T-helper 2 cell (primary cell): ENCODE data around the gene MTAP.
A peak's percentile ranks its signal among the peaks of the same experiment; 100 is the strongest.
"Not testable (repeated sequence)": the region's sequence is repeated elsewhere in the genome, so short reads cannot be mapped to it uniquely, and the experiment has no call there.

Source experiments
- DNase-seq, 5 experiments: peaks; one replicate each; pipeline versions ENCODE4 v3.0.0 to v3.0.0-alpha.2; 2012 to 2022

Gene MTAP

DNA sequence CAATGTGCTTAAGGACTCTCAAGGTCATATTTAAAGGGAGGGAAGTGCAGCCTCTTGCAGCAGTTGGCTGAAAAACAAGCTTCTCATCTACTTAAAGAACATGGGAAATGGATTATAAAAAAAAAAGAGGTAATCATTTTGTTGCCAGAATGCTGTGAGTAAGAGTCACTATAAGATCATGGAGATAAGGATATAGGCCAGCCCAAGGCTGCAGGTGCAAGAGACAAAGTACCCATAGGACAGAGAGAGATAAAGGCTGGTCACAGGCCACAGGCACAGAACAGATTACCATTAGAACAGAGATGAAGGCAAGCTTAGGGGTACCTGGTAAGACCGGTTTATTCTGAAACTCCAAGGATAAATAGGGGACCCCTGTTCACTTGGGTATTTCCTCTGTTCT is 121.3 kb downstream of the MTAP start:
- peak in 1 of 5 experiments; percentile 22 for DNase-seq

- peak in 1 of 5 experiments; percentile 66 for DNase-seq
Observed at GRCh38 chr9:21927752-21928151, 125.3 kb downstream of the MTAP start.

DNA sequence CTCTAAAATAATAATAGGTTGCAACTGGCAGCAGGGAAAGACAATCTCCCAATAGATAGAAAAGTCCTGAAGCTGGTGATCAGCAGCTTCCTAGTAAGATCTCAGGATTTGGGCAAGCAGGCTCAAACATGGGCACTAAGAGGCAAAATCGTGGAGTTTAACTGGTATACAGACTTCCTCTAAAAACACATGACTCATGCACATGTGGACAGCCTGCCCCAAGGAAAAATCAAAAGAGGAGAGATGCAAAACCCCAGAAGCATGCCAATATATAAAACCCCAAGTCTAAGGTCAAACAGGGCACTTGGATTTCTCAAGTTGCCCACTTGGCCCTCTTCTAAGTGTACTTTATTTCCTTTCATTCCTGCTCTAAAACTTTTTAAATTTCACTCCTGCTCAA is 129.0 kb downstream of the MTAP start:
- no peak for DNase-seq

DNA sequence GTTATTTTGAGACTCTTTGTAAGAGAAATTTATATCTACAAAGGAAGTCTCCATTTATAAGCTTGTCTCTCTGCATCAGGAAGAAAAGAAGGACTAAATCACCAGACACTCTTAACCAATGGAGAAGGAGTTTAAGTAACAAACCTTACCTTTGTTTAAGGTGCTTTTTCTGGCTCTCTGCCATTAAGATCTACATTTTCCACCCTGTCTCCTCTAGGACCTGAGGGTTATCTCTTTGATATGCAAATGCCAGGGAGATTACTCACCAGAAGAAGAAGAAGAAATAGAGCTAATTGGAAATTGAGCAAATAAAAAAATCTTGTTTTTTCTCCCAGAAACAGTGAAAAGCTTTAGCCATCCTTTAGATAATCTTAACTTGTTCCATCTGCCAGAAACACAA is 130.8 kb downstream of the MTAP start:
- DNase-seq, result no peak

DNA sequence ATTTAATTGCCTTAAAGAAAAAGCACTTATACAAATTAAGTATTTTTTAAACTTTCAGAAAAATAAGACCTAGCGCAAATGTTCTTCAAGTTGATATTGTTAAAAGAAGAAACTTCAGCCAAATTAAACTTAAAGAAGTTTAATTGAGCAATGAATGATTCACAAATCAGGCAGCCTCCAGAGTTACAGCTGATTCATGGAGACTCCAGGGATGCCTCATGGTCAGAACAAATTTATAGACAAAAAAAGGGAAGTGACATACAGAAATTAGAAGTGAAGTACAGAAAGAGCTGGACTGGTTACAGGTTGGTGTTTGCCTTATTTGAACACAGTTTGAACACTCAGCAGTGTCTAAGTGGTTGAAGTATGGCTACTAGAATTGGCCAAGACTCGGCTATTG is 131.4 kb downstream of the MTAP start:
- no peak for DNase-seq

DNA sequence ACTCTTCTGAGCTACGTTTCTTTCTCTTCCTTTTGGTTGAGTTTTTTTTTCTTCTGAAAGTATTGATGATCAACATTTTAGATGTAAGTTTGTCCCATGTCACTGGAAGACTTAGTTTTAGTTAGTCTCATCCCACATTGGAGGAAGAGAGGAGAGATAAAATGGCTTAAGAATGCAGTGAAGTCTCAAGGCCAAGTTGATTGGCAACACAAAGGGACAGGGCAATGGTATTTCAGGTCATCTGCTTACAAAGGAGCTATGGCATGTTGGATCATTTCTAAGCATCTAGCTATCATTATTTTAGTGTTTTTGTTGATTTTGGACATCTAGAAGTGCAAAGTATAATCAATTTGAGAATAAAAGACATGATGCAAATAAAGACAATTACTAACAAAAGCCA is 133.2 kb downstream of the MTAP start:
- DNase-seq, result no peak

DNA sequence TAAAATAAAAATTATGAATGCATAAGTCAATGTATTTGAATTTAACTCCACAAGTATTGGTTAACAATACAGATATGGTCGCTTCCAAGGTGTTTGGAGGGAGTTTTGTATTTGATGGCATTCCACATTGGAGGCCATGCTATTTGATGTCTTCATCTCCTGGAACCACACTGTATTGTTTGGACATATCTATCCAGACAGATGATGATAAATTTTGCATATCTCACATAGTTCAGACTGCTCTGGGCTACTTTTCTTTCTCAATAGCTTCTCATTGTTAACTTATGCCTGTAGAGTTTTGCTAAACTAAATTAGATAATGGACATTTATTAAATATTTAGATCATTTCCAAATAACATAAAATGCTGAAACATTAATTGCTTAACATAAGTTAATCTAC is 133.7 kb downstream of the MTAP start:
- DNase-seq, result no peak

GRCh38 chr9:21941337-21941995 is 139.0 kb downstream of the MTAP start:
- DNase-seq, result no peak

- DNase-seq, result no peak
Observed at GRCh38 chr9:21943464-21943863, 141.0 kb downstream of the MTAP start.

- no peak for DNase-seq
Observed at GRCh38 chr9:21945606-21946005, 143.2 kb downstream of the MTAP start.

- no peak for DNase-seq
Observed at GRCh38 chr9:21958833-21959232, 156.4 kb downstream of the MTAP start.

- not testable (repeated sequence) for DNase-seq
Observed at GRCh38 chr9:21959268-21959667, 156.8 kb downstream of the MTAP start.

DNA sequence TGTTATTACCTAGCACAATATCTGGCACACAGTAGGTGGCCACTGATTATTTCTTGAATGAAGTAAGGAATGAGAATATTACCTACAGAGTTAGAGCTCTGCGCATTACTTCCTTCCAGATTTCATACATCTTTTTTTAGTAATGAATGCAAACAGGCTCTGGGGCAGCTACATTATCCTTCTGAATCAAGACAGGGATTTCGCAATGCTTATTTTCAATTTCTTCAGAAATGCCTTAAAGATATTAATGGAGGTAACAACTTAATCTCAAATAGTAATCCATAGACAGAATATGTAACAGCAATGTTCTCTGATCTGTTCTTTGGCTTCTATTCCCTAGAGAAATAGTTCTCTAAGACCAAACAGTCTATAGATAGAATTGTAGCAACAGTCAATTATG is 159.1 kb downstream of the MTAP start:
- DNase-seq, result no peak

- peak; percentile 39 to 84 (median 62) for DNase-seq
Observed at GRCh38 chr9:21964925-21965385, 162.5 kb downstream of the MTAP start.

GRCh38 chr9:21965401-21965951 is 163.0 kb downstream of the MTAP start:
- DNase-seq, result peak in 3 of 5 experiments; percentile 12 to 76 (median 27)

- no peak for DNase-seq
Observed at GRCh38 chr9:21966140-21966851, 163.9 kb downstream of the MTAP start.

- DNase-seq, result no peak
Observed at GRCh38 chr9:21967169-21967568, 164.7 kb downstream of the MTAP start.

DNA sequence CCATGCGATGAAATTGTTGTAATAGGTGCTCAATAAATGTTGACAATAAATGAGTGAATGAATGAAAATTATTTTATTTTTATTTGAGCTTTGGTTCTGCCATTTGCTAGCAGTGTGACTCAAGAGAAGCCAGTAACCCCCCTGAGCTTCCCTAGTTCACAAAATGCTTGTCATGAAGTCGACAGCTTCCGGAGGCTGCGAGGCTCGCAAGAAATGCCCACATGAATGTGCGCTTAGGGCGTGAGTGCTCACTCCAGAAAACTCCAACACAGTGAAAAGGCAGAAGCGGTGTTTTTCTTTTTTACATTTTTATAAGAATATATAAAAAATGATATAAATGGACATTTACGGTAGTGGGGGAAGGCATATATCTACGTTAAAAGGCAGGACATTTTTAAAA is 165.3 kb downstream of the MTAP start:
- no peak for DNase-seq

GRCh38 chr9:21968331-21969010 is 166.0 kb downstream of the MTAP start:
- no peak for DNase-seq

- no peak for DNase-seq
Observed at GRCh38 chr9:21969011-21969940, 166.8 kb downstream of the MTAP start.

DNA sequence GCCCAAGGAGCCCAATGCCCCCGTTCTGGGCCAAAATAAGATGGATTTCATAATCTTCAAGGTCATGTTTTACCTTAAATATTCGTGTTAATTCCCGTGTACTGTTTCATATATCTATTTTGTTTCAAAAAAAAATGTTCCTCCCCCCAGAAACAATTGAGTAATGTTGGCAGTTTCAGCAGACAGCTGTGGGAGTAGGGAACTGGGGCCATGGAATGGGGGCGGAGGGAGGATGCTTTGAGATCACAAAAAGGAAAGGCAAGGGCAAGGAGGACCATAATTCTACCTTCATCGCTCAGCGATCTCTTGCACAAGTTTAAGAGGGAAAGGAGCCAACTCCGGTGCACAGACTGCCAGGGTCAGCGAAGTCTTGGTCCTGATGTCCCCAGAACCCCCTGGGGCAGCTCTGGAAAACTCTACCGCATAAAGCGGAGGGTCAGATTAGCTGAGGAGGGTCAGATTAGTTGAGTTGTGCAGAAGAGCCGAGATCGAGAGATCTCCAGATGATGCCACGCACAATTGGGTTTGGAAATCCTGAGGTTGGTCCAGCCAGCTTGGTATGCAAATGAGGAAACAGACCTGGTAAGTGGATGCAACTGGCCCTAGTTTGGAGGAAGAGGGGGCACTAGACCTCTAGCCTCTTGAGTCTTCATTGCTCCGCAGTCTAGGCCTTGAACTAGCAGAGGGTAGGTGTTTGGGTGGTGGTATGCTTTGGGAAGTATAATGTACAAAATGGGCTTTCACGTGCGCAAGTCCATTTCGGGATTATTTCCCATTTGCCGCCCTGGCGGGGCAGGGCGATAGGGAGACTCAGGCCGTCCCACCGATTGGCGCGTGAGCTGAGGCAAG is 167.7 kb downstream of the MTAP start:
- no peak for DNase-seq
